Posterior vena cava (tissue), 2 donors: ENCODE data around the gene HOXB1. TPM values are rescaled to one million over a fixed set of nuclear protein-coding genes. Genes with fewer than 3 reads are reported as not detected.

Experiments
- DNase-seq: peaks from one replicate; pipeline ENCODE4 v3.0.0-alpha.2; 2020; ENCODE audit warnings: low spot score
- intact Hi-C, 2 donors: fragments of 100-400 bp; cut with DNase I; formaldehyde crosslinking; loops; one replicate each; pipeline versions ENCODE4 v1.14.1 to v1.14.2; 2022 to 2023
- total RNA-seq, 2 donors: library from RNA; stranded (reverse); fragmentation: NEBNext Ultra II Directional; extraction: Animal tissue kit (Norgen Biotek cat#: 25700); gene quantifications; one replicate each; pipeline ENCODE4 v1.2.1, GENCODE V29; 2021
- donor health status: DM: yes; HTN: yes; CAD: no.
- donor health status: DM: yes; HTN: yes; CAD: no.

HOXB1 gene
- total RNA-seq, 2 donors from 2014 or later = not detected

GRCh38 chr17:48556576-48557401, 26.0 kb upstream of the HOXB1 start:
- intact Hi-C loops = no loop called here
- no peak for DNase-seq

GRCh38 chr17:48556229-48556575, 25.4 kb upstream of the HOXB1 start:
- no peak for DNase-seq
- intact Hi-C loops = no loop called here

- DNase-seq = no peak
- intact Hi-C loops = no loop called here
These were observed 24.7 kb upstream of the HOXB1 start for GRCh38 chr17:48555258-48556228.

GRCh38 chr17:48554412-48555257, 23.8 kb upstream of the HOXB1 start:
- intact Hi-C loops = no loop called here
- no peak for DNase-seq

GRCh38 chr17:48553826-48554225, 23.0 kb upstream of the HOXB1 start:
- DNase-seq = no peak
- intact Hi-C loops = no loop called here

- DNase-seq = no peak
- intact Hi-C loops = no loop called here
These were observed 22.4 kb upstream of the HOXB1 start for GRCh38 chr17:48553190-48553547.

GRCh38 chr17:48552466-48553189, 21.8 kb upstream of the HOXB1 start:
- DNase-seq = no peak
- intact Hi-C loops = no loop called here

GRCh38 chr17:48551596-48552465, 21.0 kb upstream of the HOXB1 start:
- DNase-seq = no peak
- intact Hi-C loops = no loop called here

GRCh38 chr17:48551214-48551555, 20.4 kb upstream of the HOXB1 start:
- intact Hi-C loops = no loop called here
- DNase-seq = no peak

GRCh38 chr17:48550502-48551213, 19.8 kb upstream of the HOXB1 start:
- DNase-seq = no peak
- intact Hi-C loops = no loop called here

- intact Hi-C loops = no loop called here
- no peak for DNase-seq
These were observed 19.2 kb upstream of the HOXB1 start for GRCh38 chr17:48549914-48550501.

- no peak for DNase-seq
- intact Hi-C loops = no loop called here
These were observed 18.4 kb upstream of the HOXB1 start for GRCh38 chr17:48549281-48549630.

GRCh38 chr17:48548523-48549280, 17.9 kb upstream of the HOXB1 start:
- no peak for DNase-seq
- intact Hi-C loops = no loop called here

GRCh38 chr17:48547808-48548522, 17.2 kb upstream of the HOXB1 start:
- intact Hi-C loops = loop anchor here in 1 of 2 donors (2.0 kb wide), 1 partner anchor 23 kb away; no protein-coding TSS in a partner anchor

GRCh38 chr17:48546924-48547807, 16.4 kb upstream of the HOXB1 start:
- DNase-seq = no peak
- intact Hi-C loops = loop anchor here in 1 of 2 donors (2.0 kb wide), 1 partner anchor 24 kb away; no protein-coding TSS in a partner anchor

More at GRCh38 chr17:48547808-48548522, 17.2 kb upstream of the HOXB1 start:
- no peak for DNase-seq
